HG03558 (cell line): Measurements from ENCODE around the gene LASP1NB.
"Not testable (repeated sequence)": the region's sequence is repeated elsewhere in the genome, so short reads cannot be mapped to it uniquely, and the experiment has no call there.

Experiments
- ATAC-seq: cut with Tn5 transposase; IDR thresholded peaks from one replicate; pipeline ENCODE4 v1.9.1; 2021; ENCODE audit warnings: moderate number of reproducible peaks; ENCODE audit not compliant: unreplicated experiment; ENCODE audit errors: extremely low read depth

The LASP1NB gene

DNA sequence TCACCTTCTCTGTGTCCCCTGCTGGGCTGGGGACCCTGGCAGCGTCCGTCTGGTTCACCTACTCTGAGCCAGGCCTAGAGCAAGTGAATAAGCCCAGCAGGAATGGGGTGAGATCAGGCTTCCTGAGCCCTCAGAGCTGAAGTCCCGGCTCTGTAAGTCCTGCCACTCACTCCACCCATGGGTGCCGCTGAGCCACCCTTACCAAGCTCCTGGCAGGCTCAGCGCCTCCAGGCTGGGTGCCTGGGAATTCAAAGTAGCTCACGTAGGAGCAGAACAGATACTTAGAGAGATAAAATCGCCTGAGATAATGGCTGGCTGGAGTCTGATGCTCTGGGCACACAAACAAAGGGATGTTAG is 9.8 kb upstream of the LASP1NB start:
- no peak for ATAC-seq

GRCh38 chr17:38916771-38917170 is 8.6 kb upstream of the LASP1NB start:
- no peak for ATAC-seq

DNA sequence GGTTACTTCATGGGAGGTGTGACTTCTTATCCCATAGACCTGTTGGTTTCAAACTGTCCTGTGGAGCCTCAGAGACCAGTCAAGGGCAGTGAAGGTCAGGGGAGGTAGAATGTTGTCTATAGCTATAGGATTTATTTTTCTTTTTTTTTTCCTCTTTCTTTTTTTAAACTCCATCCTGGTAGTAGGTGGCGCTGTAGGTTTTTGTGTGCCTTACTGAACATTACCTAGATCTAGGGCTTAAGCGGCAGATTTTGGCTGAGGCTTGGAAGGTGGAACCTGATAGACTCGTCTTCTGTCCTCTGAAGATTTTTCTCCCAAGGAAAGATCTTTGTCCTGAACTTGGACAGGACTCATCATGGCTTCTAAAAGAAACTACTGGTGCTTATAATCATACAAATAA is 8.2 kb upstream of the LASP1NB start:
- no peak for ATAC-seq

DNA sequence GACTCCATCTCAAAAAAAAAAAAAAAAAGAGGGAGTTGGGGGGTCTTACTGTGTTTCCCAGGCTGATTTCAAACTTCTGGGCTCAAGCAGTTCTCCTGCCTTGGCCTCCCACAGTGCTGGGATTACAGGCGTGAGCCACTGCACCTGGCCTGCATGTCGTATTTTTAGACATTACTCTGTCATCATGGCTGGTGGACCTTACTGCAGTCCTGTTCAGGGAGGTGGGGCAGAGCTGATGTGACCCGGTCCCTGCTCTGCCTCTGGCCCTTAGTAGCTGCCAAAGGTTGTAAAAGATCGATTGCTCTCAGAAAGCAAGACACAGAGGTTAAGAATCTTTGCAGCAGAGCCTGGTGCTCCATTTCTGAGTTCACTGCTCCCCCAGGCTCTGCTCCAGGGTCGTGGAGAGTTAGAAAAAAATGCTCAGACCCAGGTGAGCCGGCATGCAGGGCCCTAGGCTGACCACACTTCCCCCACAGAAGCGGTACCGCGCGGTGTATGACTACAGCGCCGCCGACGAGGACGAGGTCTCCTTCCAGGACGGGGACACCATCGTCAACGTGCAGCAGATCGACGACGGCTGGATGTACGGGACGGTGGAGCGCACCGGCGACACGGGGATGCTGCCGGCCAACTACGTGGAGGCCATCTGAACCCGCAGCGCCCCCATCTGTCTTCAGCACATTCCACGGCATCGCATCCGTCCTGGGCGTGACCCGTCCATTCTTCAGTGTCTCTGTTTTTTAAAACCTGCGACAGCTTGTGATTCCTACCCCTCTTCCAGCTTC is 7.1 kb upstream of the LASP1NB start:
- ATAC-seq, result no peak

- ATAC-seq, result no peak
Observed at GRCh38 chr17:38918916-38919315, 6.5 kb upstream of the LASP1NB start.

DNA sequence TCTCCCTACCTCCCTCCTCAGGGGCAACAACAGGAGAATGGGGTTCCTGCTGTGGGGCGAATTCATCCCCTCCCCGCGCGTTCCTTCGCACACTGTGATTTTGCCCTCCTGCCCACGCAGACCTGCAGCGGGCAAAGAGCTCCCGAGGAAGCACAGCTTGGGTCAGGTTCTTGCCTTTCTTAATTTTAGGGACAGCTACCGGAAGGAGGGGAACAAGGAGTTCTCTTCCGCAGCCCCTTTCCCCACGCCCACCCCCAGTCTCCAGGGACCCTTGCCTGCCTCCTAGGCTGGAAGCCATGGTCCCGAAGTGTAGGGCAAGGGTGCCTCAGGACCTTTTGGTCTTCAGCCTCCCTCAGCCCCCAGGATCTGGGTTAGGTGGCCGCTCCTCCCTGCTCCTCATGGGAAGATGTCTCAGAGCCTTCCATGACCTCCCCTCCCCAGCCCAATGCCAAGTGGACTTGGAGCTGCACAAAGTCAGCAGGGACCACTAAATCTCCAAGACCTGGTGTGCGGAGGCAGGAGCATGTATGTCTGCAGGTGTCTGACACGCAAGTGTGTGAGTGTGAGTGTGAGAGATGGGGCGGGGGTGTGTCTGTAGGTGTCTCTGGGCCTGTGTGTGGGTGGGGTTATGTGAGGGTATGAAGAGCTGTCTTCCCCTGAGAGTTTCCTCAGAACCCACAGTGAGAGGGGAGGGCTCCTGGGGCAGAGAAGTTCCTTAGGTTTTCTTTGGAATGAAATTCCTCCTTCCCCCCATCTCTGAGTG is 5.9 kb upstream of the LASP1NB start:
- no peak for ATAC-seq

GRCh38 chr17:38920374-38921291 is 4.8 kb upstream of the LASP1NB start:
- ATAC-seq, result no peak

DNA sequence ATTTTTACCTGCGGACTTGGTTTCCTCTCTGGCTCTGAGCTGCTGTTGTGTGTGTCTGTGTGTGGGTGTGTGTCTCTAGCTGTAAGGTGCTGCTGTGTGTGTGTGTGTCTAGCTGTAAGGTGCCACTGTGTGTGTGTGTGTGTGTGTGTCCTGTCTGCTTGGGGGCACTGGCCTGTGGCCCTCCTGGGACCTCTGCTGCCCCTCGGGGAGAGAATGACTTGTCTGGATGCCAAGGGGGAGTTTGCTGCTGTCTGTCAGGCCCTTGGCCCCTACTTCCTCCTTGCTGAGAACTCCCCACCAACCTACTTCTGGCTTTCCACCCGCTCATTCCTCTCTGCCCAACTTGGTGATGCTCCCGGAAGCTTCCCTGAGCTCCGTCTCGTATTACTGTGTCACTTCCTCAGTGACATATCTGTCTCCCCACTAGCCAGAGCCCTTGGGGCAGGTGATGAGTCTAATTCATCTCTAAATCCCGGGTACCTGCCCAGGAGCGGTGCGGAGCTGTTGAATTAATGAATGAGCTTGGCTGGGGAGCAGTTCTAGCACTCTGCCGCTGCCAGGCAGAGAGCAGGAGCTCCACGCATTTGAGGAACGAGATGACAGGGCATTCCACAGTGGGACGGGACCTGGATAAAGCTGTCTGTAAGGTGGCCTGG is 3.5 kb upstream of the LASP1NB start:
- ATAC-seq, result no peak

GRCh38 chr17:38922538-38923297 is 2.7 kb upstream of the LASP1NB start:
- ATAC-seq, result no peak

- ATAC-seq, result no peak
Observed at GRCh38 chr17:38926293-38927070, 1.1 kb downstream of the LASP1NB start.

- not testable (repeated sequence) for ATAC-seq
Observed at GRCh38 chr17:38930782-38931181, 5.4 kb downstream of the LASP1NB start.

GRCh38 chr17:38933962-38934361 is 8.5 kb downstream of the LASP1NB start:
- not testable (repeated sequence) for ATAC-seq

DNA sequence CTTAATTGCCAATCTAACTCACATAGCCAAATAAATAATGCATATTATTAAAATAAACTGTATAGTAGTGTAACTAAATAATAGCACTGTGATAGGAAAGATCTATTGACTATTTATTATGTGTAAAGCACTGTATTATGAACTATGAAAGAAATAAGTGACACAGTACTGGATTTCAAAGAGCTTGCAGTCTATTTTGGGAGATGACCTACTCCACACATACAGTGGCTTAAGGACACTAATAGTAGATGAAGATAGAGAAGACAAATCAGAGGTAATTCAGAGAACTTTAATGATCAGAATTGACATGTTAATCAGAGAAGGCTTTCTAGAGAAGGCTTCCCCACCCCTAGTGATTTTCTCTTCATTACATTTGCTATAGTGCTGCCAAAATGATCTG is 14.6 kb downstream of the LASP1NB start:
- no peak for ATAC-seq

DNA sequence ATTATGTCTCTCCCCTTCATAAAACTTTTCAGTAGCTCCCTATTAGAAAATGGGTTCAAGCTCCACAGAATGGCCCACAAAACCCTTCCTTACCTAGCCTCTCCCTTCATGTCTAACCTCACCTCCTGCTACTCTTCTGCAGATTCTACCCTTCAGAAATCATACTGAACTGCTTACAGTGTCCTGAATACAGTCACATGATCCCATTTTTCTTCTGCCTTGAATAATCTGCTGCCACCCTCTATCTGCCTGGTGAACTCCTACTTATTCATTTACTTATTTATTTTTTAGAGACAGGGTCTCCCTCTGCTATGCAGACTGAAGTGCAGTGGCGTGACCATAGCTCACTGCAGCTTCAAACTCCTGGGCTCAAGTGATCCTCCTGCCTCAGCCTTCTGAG is 15.0 kb downstream of the LASP1NB start:
- no peak for ATAC-seq

- no peak for ATAC-seq
Observed at GRCh38 chr17:38942696-38943334, 17.4 kb downstream of the LASP1NB start.

DNA sequence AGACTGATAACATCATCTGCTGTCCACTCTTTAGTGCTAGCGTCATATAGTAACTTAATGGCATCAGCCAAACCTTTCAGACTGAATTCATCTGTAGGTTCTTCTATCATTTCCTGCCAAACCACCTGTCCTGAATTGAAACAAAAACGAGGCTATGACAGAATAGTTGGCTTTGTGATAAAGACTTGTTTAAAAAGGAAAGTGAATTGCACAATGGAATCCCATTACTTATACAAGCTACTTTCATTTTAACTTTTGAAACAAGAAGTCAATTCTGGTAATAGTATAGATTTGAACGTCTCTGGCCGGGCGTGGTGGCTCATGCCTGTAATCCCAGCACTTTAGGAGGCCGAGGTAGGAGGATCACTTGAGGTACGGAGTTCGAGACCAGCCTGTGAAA is 18.2 kb downstream of the LASP1NB start:
- no peak for ATAC-seq

DNA sequence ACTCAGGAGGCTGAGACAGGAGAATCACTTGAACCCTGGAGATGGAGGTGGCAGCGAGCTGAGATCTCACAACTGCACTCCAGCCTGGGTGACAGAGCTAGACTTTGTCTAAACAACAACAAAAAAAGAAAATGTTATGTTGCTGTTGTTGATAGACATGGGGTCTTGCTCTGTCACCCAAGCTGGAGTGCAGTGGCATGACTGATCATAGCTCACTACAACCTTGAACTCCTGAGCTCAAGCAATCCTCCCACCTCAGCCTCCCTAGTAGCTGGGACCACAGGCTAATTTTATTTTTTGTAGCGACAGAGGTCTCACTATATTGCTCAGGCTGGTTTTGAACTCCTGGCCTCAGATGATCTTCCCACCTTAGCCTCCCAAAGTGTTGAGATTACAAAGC is 21.8 kb downstream of the LASP1NB start:
- no peak for ATAC-seq

DNA sequence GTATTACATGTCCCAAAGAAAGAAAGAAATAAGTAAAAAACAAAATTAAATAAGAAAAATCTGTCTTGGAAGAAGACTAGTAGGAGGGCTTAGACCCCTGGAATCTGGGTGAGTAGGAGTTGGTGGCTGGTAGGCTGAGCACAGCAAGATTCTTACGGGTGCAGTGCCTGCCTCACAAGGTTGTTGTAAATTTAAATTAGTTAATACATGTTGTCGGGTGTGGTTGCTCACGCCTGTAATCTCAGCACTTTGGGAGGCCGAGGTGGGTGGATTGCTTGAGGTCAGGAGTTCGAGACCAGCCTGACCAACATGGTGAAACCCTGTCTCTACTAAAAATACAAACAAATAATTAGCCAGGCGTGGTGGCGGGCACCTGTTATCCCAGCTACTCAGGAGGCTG is 28.4 kb downstream of the LASP1NB start:
- ATAC-seq, result not testable (repeated sequence)
